ENCODE results near the gene NF1. TPM values are rescaled to one million over a fixed set of nuclear protein-coding genes. Genes with fewer than 3 reads are reported as not detected.

Gene NF1
- total RNA-seq, 1 donor from 2014 or later = 82.5 TPM

DNA sequence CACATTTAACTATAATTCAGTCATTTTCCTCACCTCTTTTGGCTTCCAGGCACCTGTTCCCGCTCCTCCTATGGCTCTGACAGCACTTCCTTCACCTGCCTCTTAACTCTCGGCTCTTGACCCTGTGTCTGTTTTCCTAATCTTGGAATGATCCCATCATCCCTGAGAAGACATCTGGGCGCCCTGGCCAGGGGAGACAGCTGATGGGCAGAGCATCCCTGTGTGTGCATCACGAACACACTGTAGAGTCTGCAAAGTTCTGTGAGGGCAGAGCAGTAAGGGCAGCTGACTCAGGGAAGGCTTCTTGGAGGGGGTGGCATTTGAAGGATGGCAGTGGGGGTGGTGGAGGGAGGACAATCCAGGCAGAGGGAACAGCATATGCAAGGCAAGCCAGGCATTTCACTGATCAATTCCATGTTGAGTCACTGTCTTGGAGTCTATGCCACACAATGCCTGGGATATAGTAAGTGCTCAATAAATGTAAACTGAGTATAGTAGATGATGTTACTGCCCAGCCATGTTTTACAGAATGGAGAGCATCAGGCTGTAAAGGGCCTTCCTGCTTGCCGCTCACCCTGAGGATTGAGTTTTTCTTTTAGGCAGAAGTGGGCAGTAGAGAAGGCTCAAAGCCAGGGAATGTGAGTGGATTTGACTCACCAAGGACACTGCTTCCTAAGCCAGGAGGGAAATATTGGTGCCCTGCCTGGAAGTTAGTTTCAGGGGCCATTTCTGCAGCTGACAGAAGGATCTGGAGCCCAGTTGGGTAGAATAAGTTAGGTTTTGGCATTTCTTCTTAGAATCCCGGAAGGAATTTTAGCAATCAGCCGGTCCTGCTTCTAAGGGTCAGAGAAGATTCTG is 290.9 kb downstream of the NF1 start:
- Mint-ChIP-seq H3K36me3 (ENCODE audit: insufficient read depth) (peaks cover 6% of the 10 kb centered on the region), H3K9me3 (ENCODE audit: low read depth) (no peaks in the 10 kb centered on the region), H3K4me3 (ENCODE audit: low read depth) (no peak overlapping the region), H3K27ac (no peak overlapping the region), H3K27me3 (peaks cover 31% of the 10 kb centered on the region), H3K4me1 (ENCODE audit: low read depth) (no peaks in the 10 kb centered on the region)
- DNase-seq (ENCODE audit: low spot score, unreplicated experiment) = no peak
- TF ChIP-seq, protein P1, sequence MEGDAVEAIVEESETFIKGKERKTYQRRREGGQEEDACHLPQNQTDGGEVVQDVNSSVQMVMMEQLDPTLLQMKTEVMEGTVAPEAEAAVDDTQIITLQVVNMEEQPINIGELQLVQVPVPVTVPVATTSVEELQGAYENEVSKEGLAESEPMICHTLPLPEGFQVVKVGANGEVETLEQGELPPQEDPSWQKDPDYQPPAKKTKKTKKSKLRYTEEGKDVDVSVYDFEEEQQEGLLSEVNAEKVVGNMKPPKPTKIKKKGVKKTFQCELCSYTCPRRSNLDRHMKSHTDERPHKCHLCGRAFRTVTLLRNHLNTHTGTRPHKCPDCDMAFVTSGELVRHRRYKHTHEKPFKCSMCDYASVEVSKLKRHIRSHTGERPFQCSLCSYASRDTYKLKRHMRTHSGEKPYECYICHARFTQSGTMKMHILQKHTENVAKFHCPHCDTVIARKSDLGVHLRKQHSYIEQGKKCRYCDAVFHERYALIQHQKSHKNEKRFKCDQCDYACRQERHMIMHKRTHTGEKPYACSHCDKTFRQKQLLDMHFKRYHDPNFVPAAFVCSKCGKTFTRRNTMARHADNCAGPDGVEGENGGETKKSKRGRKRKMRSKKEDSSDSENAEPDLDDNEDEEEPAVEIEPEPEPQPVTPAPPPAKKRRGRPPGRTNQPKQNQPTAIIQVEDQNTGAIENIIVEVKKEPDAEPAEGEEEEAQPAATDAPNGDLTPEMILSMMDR (IDR thresholded peaks at IDR 0.05; ENCODE audit: unreplicated experiment) = no peak

DNA sequence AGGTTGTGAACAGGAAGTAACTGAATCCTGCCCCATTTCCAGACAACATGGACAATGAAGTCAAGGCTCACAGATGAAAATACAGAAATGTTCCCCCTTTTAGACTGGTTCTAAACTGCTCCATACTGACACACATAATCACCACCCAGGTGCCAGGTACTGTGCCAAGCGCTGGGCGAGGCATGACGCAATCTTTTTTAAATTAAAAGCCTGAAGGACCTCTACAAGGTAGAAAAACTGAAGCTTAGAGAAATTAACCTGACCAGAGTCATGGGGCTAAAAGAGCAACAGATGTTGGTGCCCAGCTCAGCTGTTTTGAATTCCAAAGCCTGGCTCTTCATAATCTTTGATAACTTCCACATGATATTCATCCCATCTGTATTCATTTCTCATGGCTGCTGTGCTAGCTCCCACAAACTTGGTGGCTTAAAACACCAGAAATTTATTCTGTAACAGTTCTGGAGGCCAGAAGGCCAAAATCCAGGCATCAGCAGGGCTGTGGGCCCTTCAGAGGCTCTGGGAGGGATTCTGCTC is 291.8 kb downstream of the NF1 start:
- H3K4me1 Mint-ChIP-seq (ENCODE audit: low read depth) = no peaks in the 10 kb centered on the region
- DNase-seq (ENCODE audit: low spot score, unreplicated experiment) = no peak
- TF ChIP-seq, protein P1 (IDR thresholded peaks at IDR 0.05; ENCODE audit: unreplicated experiment) = no peak
- no peaks in the 10 kb centered on the region for H3K9me3 Mint-ChIP-seq (ENCODE audit: low read depth)
- peaks cover 36% of the 10 kb centered on the region for H3K27me3 Mint-ChIP-seq
- no peak overlapping the region for H3K4me3 Mint-ChIP-seq (ENCODE audit: low read depth)
- H3K27ac Mint-ChIP-seq = no peak overlapping the region
- peaks cover 6% of the 10 kb centered on the region for H3K36me3 Mint-ChIP-seq (ENCODE audit: insufficient read depth)

DNA sequence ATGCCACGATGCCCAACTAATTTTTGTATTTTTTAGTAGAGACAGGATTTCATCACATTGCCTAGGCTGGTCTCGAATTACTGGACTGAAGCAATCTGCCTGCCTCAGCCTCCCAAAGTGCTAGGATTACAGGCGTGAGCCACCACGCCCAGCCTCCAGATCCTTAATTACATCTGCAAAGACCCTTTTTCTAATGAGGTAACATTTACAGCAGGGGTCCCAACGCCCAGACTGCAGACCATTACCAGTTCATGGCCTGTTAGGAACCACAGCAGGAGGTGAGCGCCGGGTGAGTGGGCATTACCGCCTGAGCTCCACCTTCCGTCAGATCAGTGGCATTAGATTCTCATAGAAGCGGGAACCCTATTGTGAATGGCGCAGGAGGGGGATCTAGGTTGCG is 292.7 kb downstream of the NF1 start:
- H3K4me1 Mint-ChIP-seq (ENCODE audit: low read depth) = no peaks in the 10 kb centered on the region
- TF ChIP-seq, protein P1 (IDR thresholded peaks at IDR 0.05; ENCODE audit: unreplicated experiment) = no peak
- H3K27me3 Mint-ChIP-seq = peaks cover 40% of the 10 kb centered on the region
- DNase-seq (ENCODE audit: low spot score, unreplicated experiment) = no peak
- no peak overlapping the region for H3K27ac Mint-ChIP-seq
- peaks cover 6% of the 10 kb centered on the region for H3K36me3 Mint-ChIP-seq (ENCODE audit: insufficient read depth)
- no peak overlapping the region for H3K4me3 Mint-ChIP-seq (ENCODE audit: low read depth)
- no peaks in the 10 kb centered on the region for H3K9me3 Mint-ChIP-seq (ENCODE audit: low read depth)

DNA sequence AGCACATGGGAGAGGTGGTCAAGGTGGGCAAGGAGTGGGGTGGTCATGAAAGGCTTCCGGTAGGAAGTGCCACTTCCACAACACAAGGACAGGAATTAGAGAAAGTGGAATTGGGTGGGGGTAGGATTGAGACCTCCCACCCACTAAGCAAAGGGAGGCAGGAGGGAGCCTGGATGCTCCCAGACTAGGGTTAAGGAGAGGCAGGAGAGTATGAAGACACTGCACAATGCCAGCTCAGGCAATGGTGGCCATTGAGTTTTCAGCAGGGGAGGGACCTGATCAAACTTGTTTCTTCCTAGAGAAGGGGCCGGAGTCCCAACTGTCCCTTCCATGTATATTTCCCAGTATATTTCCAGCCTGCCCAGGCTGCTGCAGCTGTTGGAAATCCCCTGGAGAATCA is 293.6 kb downstream of the NF1 start:
- Mint-ChIP-seq H3K27me3 (peaks cover 49% of the 10 kb centered on the region), H3K27ac (no peak overlapping the region)
- TF ChIP-seq, protein P1 (IDR thresholded peaks at IDR 0.05; ENCODE audit: unreplicated experiment) = no peak

DNA sequence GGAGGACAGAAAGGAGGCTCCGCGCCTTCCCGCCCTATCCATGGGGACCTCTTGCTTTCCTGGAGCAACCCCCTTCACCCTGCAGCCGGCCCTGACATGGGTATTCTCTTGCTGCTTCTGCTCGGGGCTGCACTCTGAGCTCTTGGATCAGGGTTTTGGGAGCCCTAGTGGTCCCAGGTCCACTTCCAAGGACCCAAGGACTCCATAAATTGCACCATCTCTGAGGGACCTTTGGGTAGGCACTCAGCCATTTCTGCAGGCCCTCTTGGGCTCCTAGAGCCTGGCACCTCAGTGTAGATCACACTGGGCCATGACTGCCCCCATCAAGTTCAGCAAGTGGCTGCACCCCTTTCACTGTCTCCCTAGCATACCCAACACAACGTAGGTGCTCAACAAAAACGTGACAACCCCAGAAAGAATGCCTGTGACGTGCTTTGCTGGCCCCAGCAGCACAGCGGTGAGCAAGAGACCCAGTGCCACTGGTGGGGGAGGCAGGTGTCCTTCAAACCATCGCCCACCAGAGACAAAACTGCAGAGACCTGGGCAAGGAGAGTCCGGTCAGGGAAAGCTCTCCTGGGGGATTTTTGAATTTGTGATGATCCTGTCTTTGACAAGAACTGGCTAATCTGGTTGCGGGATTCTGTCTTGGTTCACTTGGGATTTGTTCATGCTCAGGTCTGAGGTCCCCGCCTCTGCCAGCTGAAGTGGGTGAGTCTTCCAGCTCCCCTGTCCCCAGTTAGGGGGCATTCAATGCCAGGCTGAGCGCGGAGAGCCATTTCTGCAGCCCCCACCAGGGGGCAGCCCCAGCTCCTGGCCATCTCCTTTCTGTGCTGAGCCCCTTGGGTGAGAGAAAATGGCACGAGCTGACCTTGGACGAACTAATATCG is 294.2 kb downstream of the NF1 start:
- H3K9me3 Mint-ChIP-seq (ENCODE audit: low read depth) = no peaks in the 10 kb centered on the region
- peaks cover 2% of the 10 kb centered on the region for H3K36me3 Mint-ChIP-seq (ENCODE audit: insufficient read depth)
- H3K27me3 Mint-ChIP-seq = peaks cover 55% of the 10 kb centered on the region
- no peak overlapping the region for H3K27ac Mint-ChIP-seq
- TF ChIP-seq, protein P1 (IDR thresholded peaks at IDR 0.05; ENCODE audit: unreplicated experiment) = peak; percentile 73
- no peak overlapping the region for H3K4me3 Mint-ChIP-seq (ENCODE audit: low read depth)
- no peak for DNase-seq (ENCODE audit: low spot score, unreplicated experiment)
- no peaks in the 10 kb centered on the region for H3K4me1 Mint-ChIP-seq (ENCODE audit: low read depth)

More for the DNA sequence above, 293.6 kb downstream of the NF1 start:
- DNase-seq (ENCODE audit: low spot score, unreplicated experiment) = no peak
- Mint-ChIP-seq H3K9me3 (ENCODE audit: low read depth) (no peaks in the 10 kb centered on the region), H3K4me3 (ENCODE audit: low read depth) (no peak overlapping the region), H3K4me1 (ENCODE audit: low read depth) (no peaks in the 10 kb centered on the region), H3K36me3 (ENCODE audit: insufficient read depth) (peaks cover 3% of the 10 kb centered on the region)

Measured in progenitor cell of endocrine pancreas (in vitro differentiated cells).